HCT116 (cell line): Measurements from ENCODE around the gene ZNF3. TPM values are rescaled to one million over a fixed set of nuclear protein-coding genes. Genes with fewer than 3 reads are reported as not detected.

ENCODE experiments used
- ATAC-seq: fragments of 200-7000 bp; cut with Tn5 transposase; 2 replicates; pipeline ENCODE4 v1.9.1; 2020; ENCODE audit warnings: mild to moderate bottlenecking, moderate library complexity
- BruUV-seq: library from RNA; stranded (reverse); fragments of 400-500 nt; replicated peaks from 2 replicates; lab custom pipeline; 2021; lab: Mats Ljungman, UMichigan
- CTCF ChIA-PET: fragments of 300-600 bp; sonication (Branson Sonifier 250); formaldehyde crosslinking; loops from one replicate; lab custom pipeline; 2021; ENCODE audit warnings: antibody characterized with exemption; lab: Charles Lee
- POLR2A ChIA-PET: fragments of 300-600, 350-600 bp; sonication (Branson Sonifier 250); formaldehyde crosslinking; loops from one replicate; lab custom pipeline; 2021; ENCODE audit warnings: antibody characterized with exemption; lab: Charles Lee
- RAD21 ChIA-PET, 2 experiments: fragments of 300-600 bp; sonication (Branson Sonifier 250); formaldehyde crosslinking; loops; one replicate each; lab custom pipeline; 2023; ENCODE audit warnings: low total read pairs in 2 of 2; ENCODE audit not compliant: uncharacterized antibody in 2 of 2, unreplicated experiment in 2 of 2, low non-redundant PET in 1 of 2; lab: Charles Lee
- DNase-seq: peaks from one replicate; pipeline ENCODE4 v3.0.0-alpha.2; 2010; ENCODE audit warnings: low read depth, low spot score
- H2AFZ ChIP-seq: fragments of 200-600 bp; shearing (Covaris generic), sonication (generic); 2 replicates; pipeline ENCODE4 v1.6.1; 2017; ENCODE audit warnings: low read depth, mixed run types, mixed read lengths, antibody characterized with exemption, low read length; ENCODE audit not compliant: poor library complexity, severe bottlenecking
- H3K27ac ChIP-seq: 2 replicates; pipeline ENCODE4 v1.5.1; 2012; ENCODE audit warnings: low read depth, low read length
- H3K27me3 ChIP-seq: fragments of 200-600 bp; sonication (generic); 2 replicates; pipeline ENCODE4 v1.6.1; 2016; ENCODE audit warnings: mixed run types, low read length, mixed read lengths; ENCODE audit not compliant: insufficient read depth
- H3K36me3 ChIP-seq, 2 experiments: fragments of 200-500 bp in 1 of 2; fragments of 200-600 bp in 1 of 2; sonication (Bioruptor generic) in 1 of 2; sonication (generic) in 1 of 2; 2 replicates each; pipeline versions ENCODE4 v1.5.1 to v1.6.1; 2014 to 2016; ENCODE audit warnings: low read length in 2 of 2, inconsistent platforms in 1 of 2, mixed read lengths in 1 of 2, mixed run types in 1 of 2; ENCODE audit not compliant: insufficient read depth in 2 of 2, control insufficient read depth in 1 of 2
- H3K4me1 ChIP-seq, 2 experiments: fragments of 200-600 bp in 1 of 2; sonication (generic) in 1 of 2; 2 replicates each; pipeline versions ENCODE4 v1.5.1 to v1.6.1; 2012 to 2017; ENCODE audit warnings: low read length in 2 of 2, inconsistent platforms in 1 of 2, mild to moderate bottlenecking in 1 of 2, mixed read lengths in 1 of 2, mixed run types in 1 of 2, moderate library complexity in 1 of 2; ENCODE audit not compliant: insufficient read depth in 2 of 2, control insufficient read depth in 1 of 2
- H3K4me2 ChIP-seq: fragments of 200-600 bp; sonication (generic); 2 replicates; pipeline ENCODE4 v1.6.1; 2017; ENCODE audit warnings: mixed run types, low read length, mixed read lengths
- H3K4me3 ChIP-seq, 2 experiments: fragments of 200-600 bp in 1 of 2; sonication (generic) in 1 of 2; replicated peaks in 1 of 2; 2 replicates each; pipeline ENCODE4 v1.5.1; 2011 to 2016; ENCODE audit warnings: low read length in 2 of 2, control low read depth in 1 of 2, low read depth in 1 of 2, mild to moderate bottlenecking in 1 of 2, mixed read lengths in 1 of 2, mixed run types in 1 of 2
- H3K79me2 ChIP-seq: fragments of 200-600 bp; sonication (generic); 2 replicates; pipeline ENCODE4 v1.6.1; 2017; ENCODE audit warnings: mild to moderate bottlenecking, mixed run types, low read length, moderate library complexity, mixed read lengths; ENCODE audit not compliant: insufficient read depth
- H3K9ac ChIP-seq: fragments of 200-600 bp; sonication (generic); 2 replicates; pipeline ENCODE4 v1.6.1; 2016; ENCODE audit warnings: low read length, mixed read lengths
- H3K9me2 ChIP-seq: fragments of 200-600 bp; sonication (generic), shearing (Covaris generic); 2 replicates; pipeline ENCODE4 v1.6.1; 2017; ENCODE audit warnings: mixed run types, mild to moderate bottlenecking, moderate library complexity; ENCODE audit not compliant: insufficient read depth
- H3K9me3 ChIP-seq, 2 experiments: fragments of 200-500 bp in 1 of 2; fragments of 200-600 bp in 1 of 2; sonication (Bioruptor generic) in 1 of 2; sonication (generic) in 1 of 2; 2 replicates each; pipeline ENCODE4 v1.6.1; 2014 to 2017; ENCODE audit warnings: low read length in 2 of 2, mixed read lengths in 2 of 2, inconsistent platforms in 1 of 2, low read depth in 1 of 2, mild to moderate bottlenecking in 1 of 2, mixed run types in 1 of 2, moderate library complexity in 1 of 2; ENCODE audit not compliant: control insufficient read depth in 1 of 2, insufficient read depth in 1 of 2
- H4K20me1 ChIP-seq: fragments of 200-600 bp; sonication (generic), shearing (Covaris generic); 2 replicates; pipeline ENCODE4 v1.6.1; 2017; ENCODE audit warnings: mixed run types, mild to moderate bottlenecking, moderate library complexity; ENCODE audit not compliant: insufficient read depth
- ATF3 ChIP-seq: IDR thresholded peaks from 2 replicates; pipeline ENCODE4 v1.6.1; 2012
- CBX3 ChIP-seq: IDR thresholded peaks from 2 replicates; pipeline ENCODE4 v1.6.1; 2012; ENCODE audit warnings: low read depth
- EZH2 ChIP-seq: fragments of 200-600 bp; sonication (generic); IDR thresholded peaks from 2 replicates; pipeline ENCODE4 v1.6.1; 2017; ENCODE audit warnings: antibody characterized with exemption, mixed run types
- POLR2A ChIP-seq: IDR thresholded peaks from 2 replicates; pipeline ENCODE4 v1.7.0; 2011; ENCODE audit warnings: borderline replicate concordance; ENCODE audit not compliant: insufficient read depth, insufficient read length; ENCODE audit errors: extremely low read depth
- RAD21 ChIP-seq: IDR thresholded peaks from 2 replicates; pipeline ENCODE4 v1.6.1; 2012; ENCODE audit warnings: low read depth, mild to moderate bottlenecking
- SP1 ChIP-seq: IDR thresholded peaks from 2 replicates; pipeline ENCODE4 v1.6.1; 2012; ENCODE audit warnings: low read depth
- SRF ChIP-seq: IDR thresholded peaks from 2 replicates; pipeline ENCODE4 v1.6.1; 2012; ENCODE audit warnings: low read depth
- YY1 ChIP-seq: IDR thresholded peaks from 2 replicates; pipeline ENCODE4 v1.6.1; 2011; ENCODE audit warnings: low read length, low read depth, moderate library complexity, mild to moderate bottlenecking; ENCODE audit not compliant: insufficient replicate concordance; ENCODE audit errors: extremely low read depth
- ZBTB33 ChIP-seq: IDR thresholded peaks from 2 replicates; pipeline ENCODE4 v1.6.1; 2011; ENCODE audit warnings: mild to moderate bottlenecking, low read length, moderate library complexity; ENCODE audit not compliant: insufficient replicate concordance; ENCODE audit errors: extremely low read depth
- ZFX ChIP-seq: fragments of 450-650 bp; IDR thresholded peaks from 2 replicates; pipeline ENCODE4 v1.6.1; 2017
- intact Hi-C: fragments of 100-400 bp; cut with micrococcal nuclease; formaldehyde crosslinking; loops from 2 replicates; pipeline ENCODE4 v1.10.0; 2022
- total RNA-seq: library from RNA; stranded (reverse); gene quantifications from one replicate; pipeline ENCODE4 v1.2.1, GENCODE V29; 2021; ENCODE audit not compliant: unreplicated experiment

ZNF3 gene
- total RNA-seq, 1 experiment from 2014 or later, result 28.2 TPM

- Histone ChIP-seq H3K9ac (no peak overlapping the region), H3K4me1 (peaks cover 4 to 23% of the 10 kb centered on the region in 2 experiments), H4K20me1 (peaks cover 15% of the 10 kb centered on the region), H3K36me3 (peaks cover 51 to 72% of the 10 kb centered on the region in 2 experiments), H2AFZ (no peak overlapping the region), H3K4me2 (no peak overlapping the region), H3K27me3 (no peaks in the 10 kb centered on the region), H3K79me2 (peaks cover 62% of the 10 kb centered on the region), H3K4me3 (no peak overlapping the region)
- DNase-seq (no peak), ATAC-seq (no peak)
- ChIA-PET RAD21 (no interaction called here), CTCF (no interaction called here)
- TF ChIP-seq EZH2 (no peak), POLR2A (no peak), RAD21 (no peak), YY1 (no peak), ZBTB33 (no peak), SP1 (no peak), ZFX (no peak), ATF3 (no peak), SRF (no peak), CBX3 (no peak)
- TF ChIP-seq, all 23 proteins: peak for 0
- no peaks in the 10 kb centered on the region for H3K9me2 ChIP-seq
- TSS peak; percentile 22 for BruUV-seq
- H3K27ac ChIP-seq, result no peak overlapping the region
- intact Hi-C loops, result no loop called here
- POLR2A ChIA-PET, result no interaction called here
- no peaks in the 10 kb centered on the region for H3K9me3 ChIP-seq
These were observed 11.5 kb upstream of the ZNF3 start for GRCh38 chr7:100093054-100093453.
